Rectal smooth muscle tissue (tissue), 1 donor: ENCODE measurements around the gene CORO6.

Experiments
- H3K27ac ChIP-seq: one replicate; pipeline ENCODE4 v1.7.0; 2013; ENCODE audit warnings: low read depth, low read length, inconsistent platforms
- H3K27me3 ChIP-seq: one replicate; pipeline ENCODE4 v1.7.0; 2013; ENCODE audit warnings: low read length; ENCODE audit not compliant: control insufficient read depth, insufficient read depth
- H3K36me3 ChIP-seq: one replicate; pipeline ENCODE4 v1.7.0; 2013; ENCODE audit warnings: low read length; ENCODE audit not compliant: control insufficient read depth, insufficient read depth
- H3K4me1 ChIP-seq: one replicate; pipeline ENCODE4 v1.7.0; 2013; ENCODE audit warnings: low read length; ENCODE audit not compliant: control insufficient read depth, insufficient read depth
- H3K4me3 ChIP-seq: one replicate; pipeline ENCODE4 v1.7.0; 2013; ENCODE audit warnings: low read length
- H3K9ac ChIP-seq: one replicate; pipeline ENCODE4 v1.7.0; 2013; ENCODE audit warnings: low read length

Gene CORO6

DNA sequence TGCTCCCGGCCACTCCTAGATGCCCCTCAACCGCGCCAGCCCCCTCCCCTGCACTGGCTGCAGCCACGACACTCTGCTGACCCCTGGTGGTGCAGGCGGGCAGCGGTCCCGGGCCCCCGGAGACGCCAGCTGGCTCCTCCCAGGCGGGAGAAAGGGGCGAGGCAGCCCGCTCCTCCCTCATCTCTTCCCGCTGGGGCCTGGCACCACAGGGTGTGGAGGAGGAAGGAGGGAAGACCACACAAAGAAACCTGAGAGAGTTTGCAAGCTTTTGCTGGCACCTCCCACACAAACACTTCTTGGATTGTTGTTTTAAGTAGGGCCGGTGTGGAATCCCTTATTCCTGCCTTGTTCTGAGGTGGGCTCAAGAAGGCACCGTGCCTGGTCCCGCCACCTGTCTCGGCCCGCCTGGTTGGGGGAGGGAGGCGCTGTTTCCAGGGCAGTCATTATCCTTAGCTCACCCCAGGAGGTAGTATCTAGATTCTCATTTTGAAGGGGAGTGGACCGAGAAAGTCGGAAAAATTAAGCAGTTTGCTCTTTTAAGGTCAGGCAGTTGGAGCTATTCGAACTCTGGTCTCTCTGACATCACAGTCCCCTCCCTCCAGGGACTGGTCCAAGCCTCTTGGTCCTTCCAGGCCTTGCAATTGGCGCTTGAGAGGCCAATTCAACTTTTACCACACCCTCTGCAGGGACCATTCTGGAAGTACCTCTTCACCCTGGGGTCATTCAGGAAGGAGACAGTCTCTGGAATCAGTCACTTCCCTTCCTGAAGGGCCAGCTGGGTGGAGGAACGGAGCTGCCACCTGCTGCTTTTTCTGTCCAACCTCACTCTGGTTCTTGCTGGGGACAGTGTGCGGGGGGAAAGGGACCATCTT is 30.7 kb downstream of the CORO6 start:
- H3K27me3 ChIP-seq = no peaks in the 10 kb centered on the region
- no peaks in the 10 kb centered on the region for H3K36me3 ChIP-seq
- H3K4me3 ChIP-seq = peak overlapping the region; percentile 77
- peaks cover 30% of the 10 kb centered on the region for H3K4me1 ChIP-seq
- peak overlapping the region; percentile 18 for H3K9ac ChIP-seq
- peak overlapping the region; percentile 87 for H3K27ac ChIP-seq

- H3K4me3 ChIP-seq = peak overlapping the region; percentile 77
- peak overlapping the region; percentile 10 for H3K9ac ChIP-seq
- peak overlapping the region; percentile 87 for H3K27ac ChIP-seq
- peaks cover 30% of the 10 kb centered on the region for H3K4me1 ChIP-seq
- H3K36me3 ChIP-seq = no peaks in the 10 kb centered on the region
- no peaks in the 10 kb centered on the region for H3K27me3 ChIP-seq
Observed at GRCh38 chr17:29591146-29591736, 31.5 kb downstream of the CORO6 start.

GRCh38 chr17:29590411-29591145 is 32.1 kb downstream of the CORO6 start:
- H3K4me3 ChIP-seq = peak overlapping the region; percentile 77
- H3K27me3 ChIP-seq = no peaks in the 10 kb centered on the region
- no peaks in the 10 kb centered on the region for H3K36me3 ChIP-seq
- peaks cover 30% of the 10 kb centered on the region for H3K4me1 ChIP-seq
- peak overlapping the region; percentile 87 for H3K27ac ChIP-seq
- no peak overlapping the region for H3K9ac ChIP-seq

GRCh38 chr17:29589524-29590410 is 32.9 kb downstream of the CORO6 start, which contains the start of gene GIT1:
GIT1 (minus strand) TSS chr17:29589648; CDS start chr17:29589378, 270 bp downstream.
- peak within 1 kb of the TSS; percentile 87 for H3K27ac ChIP-seq
- H3K4me1 ChIP-seq = peaks cover 30% of the 10 kb centered on the region
- peak within 1 kb of the TSS; percentile 85 for H3K4me3 ChIP-seq
- H3K36me3 ChIP-seq = no peaks in the 10 kb centered on the region
- peak within 1 kb of the TSS; percentile 67 for H3K9ac ChIP-seq
- no peaks in the 10 kb centered on the region for H3K27me3 ChIP-seq

GRCh38 chr17:29588562-29589411 is 33.9 kb downstream of the CORO6 start:
- H3K27ac ChIP-seq = peak overlapping the region; percentile 64
- peak overlapping the region; percentile 85 for H3K4me3 ChIP-seq
- no peaks in the 10 kb centered on the region for H3K27me3 ChIP-seq
- peak overlapping the region; percentile 67 for H3K9ac ChIP-seq
- peaks cover 30% of the 10 kb centered on the region for H3K4me1 ChIP-seq
- no peaks in the 10 kb centered on the region for H3K36me3 ChIP-seq

- Histone ChIP-seq H3K4me1 (peaks cover 30% of the 10 kb centered on the region), H3K9ac (peak overlapping the region; percentile 67), H3K4me3 (peak overlapping the region; percentile 85), H3K27me3 (no peaks in the 10 kb centered on the region), H3K36me3 (no peaks in the 10 kb centered on the region), H3K27ac (peak overlapping the region; percentile 64)
Observed at GRCh38 chr17:29588017-29588561, 34.6 kb downstream of the CORO6 start.

- Histone ChIP-seq H3K36me3 (no peaks in the 10 kb centered on the region), H3K27ac (peak overlapping the region; percentile 64), H3K4me1 (peaks cover 30% of the 10 kb centered on the region), H3K4me3 (peak overlapping the region; percentile 85), H3K9ac (no peak overlapping the region), H3K27me3 (no peaks in the 10 kb centered on the region)
Observed at GRCh38 chr17:29587591-29587990, 35.1 kb downstream of the CORO6 start.

GRCh38 chr17:29586676-29587469 is 35.8 kb downstream of the CORO6 start:
- H3K36me3 ChIP-seq = no peaks in the 10 kb centered on the region
- H3K27ac ChIP-seq = no peak overlapping the region
- no peaks in the 10 kb centered on the region for H3K27me3 ChIP-seq
- H3K4me1 ChIP-seq = peaks cover 24% of the 10 kb centered on the region
- H3K9ac ChIP-seq = no peak overlapping the region
- H3K4me3 ChIP-seq = no peak overlapping the region

GRCh38 chr17:29585080-29585751 is 37.5 kb downstream of the CORO6 start:
- no peaks in the 10 kb centered on the region for H3K27me3 ChIP-seq
- peak overlapping the region; percentile 37 for H3K27ac ChIP-seq
- peak overlapping the region; percentile 18 for H3K4me3 ChIP-seq
- H3K9ac ChIP-seq = no peak overlapping the region
- peaks cover 15% of the 10 kb centered on the region for H3K4me1 ChIP-seq
- no peaks in the 10 kb centered on the region for H3K36me3 ChIP-seq

DNA sequence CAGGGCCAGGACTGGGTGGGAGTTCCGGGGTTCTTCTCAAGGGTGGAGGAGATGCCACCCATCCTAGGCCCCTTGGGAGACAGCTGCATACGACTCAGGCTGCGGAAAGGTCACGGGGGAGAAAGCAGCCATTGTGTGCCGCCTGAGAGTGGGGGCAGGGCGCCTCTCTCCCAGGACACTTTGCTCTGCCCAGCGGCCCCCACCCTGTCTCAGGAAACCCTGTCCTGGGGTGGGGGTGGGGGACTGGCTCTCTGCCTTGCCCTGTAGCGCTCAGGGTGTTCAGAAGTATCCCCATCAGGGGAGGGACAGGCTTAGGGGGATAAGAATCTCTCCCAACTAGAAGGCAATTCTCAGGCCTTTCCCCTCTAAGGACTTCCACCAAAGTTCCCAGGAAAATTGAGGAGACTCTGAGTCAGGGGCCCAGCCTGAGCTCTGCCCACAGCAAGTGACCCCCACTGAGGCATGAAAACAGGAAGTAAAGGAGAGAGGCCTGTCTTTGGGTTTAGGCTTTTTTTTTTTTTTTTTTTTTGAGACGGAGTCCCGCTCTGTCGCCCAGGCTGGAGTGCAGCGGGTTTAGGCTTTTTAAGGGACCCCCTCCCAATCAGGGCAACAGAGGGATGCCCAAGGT is 38.1 kb downstream of the CORO6 start:
- no peaks in the 10 kb centered on the region for H3K36me3 ChIP-seq
- H3K4me1 ChIP-seq = peaks cover 10% of the 10 kb centered on the region
- H3K9ac ChIP-seq = no peak overlapping the region
- H3K27ac ChIP-seq = peak overlapping the region; percentile 12
- no peak overlapping the region for H3K4me3 ChIP-seq
- H3K27me3 ChIP-seq = no peaks in the 10 kb centered on the region
